Chondrocyte (in vitro differentiated cells): ENCODE data around the gene CBLN1. TPM values are rescaled to one million over a fixed set of nuclear protein-coding genes. Genes with fewer than 3 reads are reported as not detected.

Experiments used
- DNase-seq: peaks from one replicate; pipeline ENCODE4 v3.0.0; 2021; ENCODE audit warnings: mixed read lengths, low spot score
- H3K27ac Mint-ChIP-seq: one replicate; pipeline ENCODE4 v1.8.0; 2021; ENCODE audit warnings: mild to moderate bottlenecking, moderate library complexity, mixed read lengths; ENCODE audit not compliant: unreplicated experiment
- H3K27me3 Mint-ChIP-seq: 2 replicates; pipeline ENCODE4 v1.8.0; 2021; ENCODE audit warnings: low read depth, mixed read lengths
- H3K36me3 Mint-ChIP-seq: 2 replicates; pipeline ENCODE4 v1.8.0; 2021; ENCODE audit warnings: low read depth, mixed read lengths
- H3K4me1 Mint-ChIP-seq: 2 replicates; pipeline ENCODE4 v1.8.0; 2021; ENCODE audit warnings: low read depth, mild to moderate bottlenecking, mixed read lengths
- H3K4me3 Mint-ChIP-seq: one replicate; pipeline ENCODE4 v1.8.0; 2021; ENCODE audit warnings: mild to moderate bottlenecking, moderate library complexity, mixed read lengths; ENCODE audit not compliant: unreplicated experiment
- H3K9me3 Mint-ChIP-seq: 2 replicates; pipeline ENCODE4 v1.8.0; 2021; ENCODE audit warnings: low read depth, mixed read lengths
- CTCF ChIP-seq: fragments of 200-600 bp; sonication (generic); IDR thresholded peaks from 2 replicates; pipeline ENCODE4 v1.5.0; 2021; ENCODE audit warnings: antibody characterized with exemption, mild to moderate bottlenecking, moderate library complexity
- total RNA-seq: library from RNA; stranded (reverse); gene quantifications from 3 replicates; pipeline ENCODE4 v1.2.1, GENCODE V29; 2021

CBLN1 gene
- total RNA-seq, 1 donor from 2014 or later, result not detected

DNA sequence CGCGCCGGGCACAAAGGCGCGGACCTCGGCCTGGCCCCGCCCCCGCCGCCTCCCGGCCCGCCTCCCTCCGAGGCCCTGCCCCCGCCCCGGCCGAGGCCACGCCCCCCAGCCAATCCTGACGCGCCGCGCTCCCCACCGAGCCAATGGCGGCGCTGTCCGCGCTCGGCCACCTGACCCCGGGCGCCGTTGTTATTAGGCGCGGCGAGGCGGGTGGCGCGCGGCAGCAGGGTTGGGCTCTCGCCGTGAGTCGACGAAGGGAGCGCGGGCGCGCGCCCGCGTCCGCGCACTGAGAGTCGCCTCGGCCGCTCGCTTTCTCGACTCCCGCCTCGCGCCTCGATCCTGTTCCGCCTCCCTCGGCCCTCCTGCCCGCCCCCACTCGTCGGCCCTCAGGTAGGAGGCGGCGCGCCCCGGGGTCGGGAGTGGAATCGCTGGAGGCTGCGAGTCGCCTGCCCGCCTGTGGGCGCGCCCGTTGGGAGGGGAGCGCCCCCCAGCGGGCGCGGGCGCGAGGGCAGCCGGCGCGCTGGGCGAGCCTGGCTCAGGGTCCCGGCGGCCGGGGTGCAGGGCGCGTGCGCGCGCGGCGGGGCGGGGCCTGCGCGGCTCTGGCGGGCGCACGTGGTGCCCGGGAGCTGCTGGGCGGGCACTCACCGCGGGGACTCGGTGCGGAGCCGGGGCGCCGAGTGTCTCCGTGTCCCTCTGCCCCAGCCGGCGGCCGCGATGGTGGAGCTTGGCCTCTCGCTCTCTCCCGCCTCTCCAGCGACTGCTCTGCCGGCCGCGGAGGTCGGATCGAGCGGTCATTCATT, 405 bp upstream of the CBLN1 start:
- TF ChIP-seq CTCF, result peak; percentile 67
- H3K36me3 Mint-ChIP-seq, result peaks cover 3% of the 10 kb centered on the region
- DNase-seq, result no peak
- peaks cover 13% of the 10 kb centered on the region for H3K4me1 Mint-ChIP-seq
- H3K27ac Mint-ChIP-seq, result no peak overlapping the region
- peak overlapping the region; percentile 61 for H3K4me3 Mint-ChIP-seq
- peaks cover 71% of the 10 kb centered on the region for H3K27me3 Mint-ChIP-seq
- no peaks in the 10 kb centered on the region for H3K9me3 Mint-ChIP-seq

- Mint-ChIP-seq H3K9me3 (no peaks in the 10 kb centered on the region), H3K27ac (no peak overlapping the region), H3K4me1 (peaks cover 13% of the 10 kb centered on the region), H3K36me3 (peaks cover 3% of the 10 kb centered on the region), H3K4me3 (peak overlapping the region; percentile 33), H3K27me3 (peaks cover 74% of the 10 kb centered on the region)
- TF ChIP-seq CTCF, result no peak
- no peak for DNase-seq
These were observed 732 bp downstream of the CBLN1 start for GRCh38 chr16:49280841-49281371.

DNA sequence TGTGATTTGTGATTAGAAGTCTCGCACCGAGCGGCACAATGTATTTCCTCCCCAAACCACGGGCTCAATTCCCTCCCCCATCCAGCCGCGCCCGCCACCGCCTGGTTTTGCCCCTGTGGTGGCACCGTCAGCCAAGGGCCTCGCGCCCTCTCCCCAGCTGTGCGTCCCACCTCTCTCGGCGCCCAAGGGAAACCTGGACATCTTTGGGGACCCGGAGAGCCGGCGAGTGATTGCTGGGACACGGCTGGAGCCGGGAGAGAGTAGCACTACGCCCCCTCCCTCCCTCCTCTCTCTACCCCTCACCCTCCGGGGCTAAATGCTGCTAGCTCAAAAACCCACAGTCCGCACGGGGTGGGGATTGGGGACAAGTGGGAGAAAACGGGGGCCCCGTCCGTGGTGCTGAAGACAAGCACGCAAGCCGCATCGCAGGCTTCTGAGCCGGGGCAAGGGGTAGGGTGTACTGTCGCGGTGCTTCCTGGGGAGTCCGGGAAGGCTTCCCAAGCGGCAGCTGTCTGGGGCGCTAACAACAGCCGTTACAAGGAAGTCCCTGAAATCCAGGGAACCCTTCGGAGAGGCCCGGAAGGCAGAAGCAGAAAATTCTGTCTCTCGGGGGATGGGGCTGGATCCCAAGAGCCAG, 1.4 kb downstream of the CBLN1 start:
- H3K9me3 Mint-ChIP-seq, result no peaks in the 10 kb centered on the region
- no peak for TF ChIP-seq CTCF
- H3K4me3 Mint-ChIP-seq, result no peak overlapping the region
- peaks cover 13% of the 10 kb centered on the region for H3K4me1 Mint-ChIP-seq
- H3K27me3 Mint-ChIP-seq, result peaks cover 76% of the 10 kb centered on the region
- H3K36me3 Mint-ChIP-seq, result peaks cover 3% of the 10 kb centered on the region
- no peak overlapping the region for H3K27ac Mint-ChIP-seq
- no peak for DNase-seq

GRCh38 chr16:49278944-49279725, 2.5 kb downstream of the CBLN1 start:
- H3K27ac Mint-ChIP-seq, result no peak overlapping the region
- peaks cover 13% of the 10 kb centered on the region for H3K4me1 Mint-ChIP-seq
- peaks cover 3% of the 10 kb centered on the region for H3K36me3 Mint-ChIP-seq
- no peaks in the 10 kb centered on the region for H3K9me3 Mint-ChIP-seq
- peaks cover 76% of the 10 kb centered on the region for H3K27me3 Mint-ChIP-seq
- TF ChIP-seq CTCF, result no peak
- DNase-seq, result no peak
- H3K4me3 Mint-ChIP-seq, result no peak overlapping the region

DNA sequence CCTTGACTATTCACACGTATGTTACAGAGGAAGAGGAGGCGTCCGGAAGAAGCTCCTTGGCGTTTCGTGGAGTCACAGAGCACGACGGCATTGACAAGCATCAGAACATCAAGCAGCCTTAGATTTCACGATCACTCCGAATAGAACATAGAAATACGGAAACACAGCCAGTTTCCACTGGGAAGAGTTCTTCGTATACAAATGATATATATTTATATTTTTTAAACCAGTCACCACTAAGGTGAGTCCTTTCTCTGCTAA, 3.1 kb downstream of the CBLN1 start:
- Mint-ChIP-seq H3K27ac (no peak overlapping the region), H3K27me3 (peaks cover 76% of the 10 kb centered on the region), H3K4me1 (peaks cover 13% of the 10 kb centered on the region), H3K9me3 (no peaks in the 10 kb centered on the region), H3K36me3 (peaks cover 3% of the 10 kb centered on the region), H3K4me3 (no peak overlapping the region)
- DNase-seq, result no peak
- no peak for TF ChIP-seq CTCF
